OCI-LY7 (cell line): ENCODE measurements around the gene WWOX. TPM values are rescaled to one million over a fixed set of nuclear protein-coding genes. Genes with fewer than 3 reads are reported as not detected.

Source experiments
- BruUV-seq: library from RNA; stranded (reverse); fragments of 400-500 nt; replicated peaks from 2 replicates; lab custom pipeline; 2021; lab: Mats Ljungman, UMichigan
- CTCF ChIA-PET: fragments of 300-600 bp; sonication (Branson Sonifier 250); formaldehyde crosslinking; loops from one replicate; lab custom pipeline; 2022; ENCODE audit warnings: antibody characterized with exemption; ENCODE audit not compliant: unreplicated experiment; lab: Charles Lee
- POLR2A ChIA-PET: fragments of 300-600 bp; sonication (Branson Sonifier 250); formaldehyde crosslinking; loops from one replicate; lab custom pipeline; 2022; ENCODE audit warnings: antibody characterized with exemption; lab: Charles Lee
- DNase-seq: peaks from one replicate; pipeline ENCODE4 v3.0.0-alpha.2; 2015; ENCODE audit warnings: low spot score
- H2AFZ ChIP-seq: fragments of 200-600 bp; sonication (generic), shearing (Covaris generic); 2 replicates; pipeline ENCODE4 v1.6.1; 2014; ENCODE audit warnings: mild to moderate bottlenecking, antibody characterized with exemption, low read length, moderate library complexity
- H3K27ac ChIP-seq: fragments of 200-600 bp; sonication (generic); 2 replicates; pipeline ENCODE4 v1.5.1; 2014; ENCODE audit warnings: mixed run types, low read depth, mild to moderate bottlenecking, moderate library complexity, low read length, inconsistent platforms; ENCODE audit not compliant: poor library complexity, severe bottlenecking
- H3K36me3 ChIP-seq: fragments of 200-600 bp; sonication (generic); 2 replicates; pipeline ENCODE4 v1.6.1; 2014; ENCODE audit warnings: mild to moderate bottlenecking, antibody characterized with exemption, low read length, moderate library complexity, mixed read lengths; ENCODE audit not compliant: insufficient read depth
- H3K4me1 ChIP-seq: fragments of 200-600 bp; sonication (generic); 2 replicates; pipeline ENCODE4 v1.5.1; 2014; ENCODE audit warnings: mild to moderate bottlenecking, low read length; ENCODE audit not compliant: insufficient read depth, poor library complexity, severe bottlenecking
- H3K4me2 ChIP-seq: fragments of 200-600 bp; sonication (generic); 2 replicates; pipeline ENCODE4 v1.6.1; 2014; ENCODE audit warnings: mild to moderate bottlenecking, low read length
- H3K4me3 ChIP-seq: fragments of 200-600 bp; sonication (generic); 2 replicates; pipeline ENCODE4 v1.5.1; 2014; ENCODE audit warnings: mild to moderate bottlenecking, low read depth, low read length; ENCODE audit not compliant: poor library complexity, severe bottlenecking
- H3K79me2 ChIP-seq: fragments of 200-600 bp; sonication (generic); 2 replicates; pipeline ENCODE4 v1.6.1; 2016; ENCODE audit warnings: low read depth, mild to moderate bottlenecking, low read length, moderate library complexity, mixed read lengths; ENCODE audit not compliant: insufficient read depth
- H3K9me2 ChIP-seq: fragments of 200-600 bp; sonication (generic); 2 replicates; pipeline ENCODE4 v1.6.1; 2016; ENCODE audit warnings: mild to moderate bottlenecking, low read length, mixed read lengths; ENCODE audit not compliant: insufficient read depth
- H3K9me3 ChIP-seq: fragments of 200-600 bp; sonication (generic); 2 replicates; pipeline ENCODE4 v1.6.1; 2014; ENCODE audit warnings: mild to moderate bottlenecking, mixed run types, low read length, mixed read lengths
- H4K20me1 ChIP-seq: fragments of 200-600 bp; sonication (generic); 2 replicates; pipeline ENCODE4 v1.6.1; 2014; ENCODE audit warnings: mild to moderate bottlenecking, antibody characterized with exemption, low read length, moderate library complexity, mixed read lengths; ENCODE audit not compliant: insufficient read depth
- CTCF ChIP-seq: fragments of 200-600 bp; sonication (generic); conservative IDR thresholded peaks from 2 replicates; pipeline ENCODE4 v1.5.1; 2014; ENCODE audit warnings: mild to moderate bottlenecking, antibody characterized with exemption, low read length, moderate library complexity, mixed read lengths
- EZH2phosphoT487 ChIP-seq: fragments of 200-600 bp; sonication (generic); IDR thresholded peaks from 2 replicates; pipeline ENCODE4 v1.6.1; 2018; ENCODE audit warnings: low read depth, borderline replicate concordance, mild to moderate bottlenecking, mixed run types, antibody characterized with exemption, low read length, moderate library complexity, mixed read lengths
- intact Hi-C: fragments of 100-400 bp; cut with micrococcal nuclease; formaldehyde crosslinking; loops from one replicate; pipeline ENCODE4 v1.10.0; 2022; ENCODE audit not compliant: unreplicated experiment
- total RNA-seq, 2 experiments: library from RNA; depleted of rRNA in 1 of 2; stranded (reverse); fragments of >200 nt in 1 of 2; shearing (Covaris generic) in 1 of 2; gene quantifications; 2 replicates each; pipeline ENCODE4 v1.2.3, GENCODE V29; 2014 to 2022

WWOX gene
- total RNA-seq, 2 experiments from 2014 or later: 40.2 to 47.6 TPM

GRCh38 chr16:78284326-78284725 is 184.9 kb downstream of the WWOX start:
- Histone ChIP-seq H3K27ac (no peak overlapping the region), H3K9me2 (no peaks in the 10 kb centered on the region), H3K79me2 (no peaks in the 10 kb centered on the region), H3K9me3 (no peaks in the 10 kb centered on the region), H4K20me1 (no peaks in the 10 kb centered on the region), H3K4me1 (no peaks in the 10 kb centered on the region), H3K36me3 (no peaks in the 10 kb centered on the region), H2AFZ (no peak overlapping the region), H3K4me3 (no peak overlapping the region), H3K4me2 (no peak overlapping the region)
- TF ChIP-seq EZH2phosphoT487 (no peak), CTCF (no peak)
- POLR2A ChIA-PET: no interaction called here
- intact Hi-C loops: no loop called here
- BruUV-seq: no TSS peak
- DNase-seq: no peak
- CTCF ChIA-PET: no interaction called here

GRCh38 chr16:78284957-78285434 is 185.5 kb downstream of the WWOX start:
- Histone ChIP-seq H3K27ac (no peak overlapping the region), H4K20me1 (no peaks in the 10 kb centered on the region), H3K4me3 (no peak overlapping the region), H3K4me2 (no peak overlapping the region), H3K9me2 (no peaks in the 10 kb centered on the region), H2AFZ (no peak overlapping the region), H3K36me3 (no peaks in the 10 kb centered on the region), H3K4me1 (no peaks in the 10 kb centered on the region), H3K79me2 (no peaks in the 10 kb centered on the region), H3K9me3 (no peaks in the 10 kb centered on the region)
- ChIA-PET POLR2A (no interaction called here), CTCF (no interaction called here)
- no TSS peak for BruUV-seq
- intact Hi-C loops: no loop called here
- TF ChIP-seq CTCF (no peak), EZH2phosphoT487 (no peak)
- no peak for DNase-seq

- CTCF ChIA-PET: no interaction called here
- Histone ChIP-seq H3K36me3 (no peaks in the 10 kb centered on the region), H3K9me3 (no peaks in the 10 kb centered on the region), H2AFZ (no peak overlapping the region), H3K4me1 (no peaks in the 10 kb centered on the region), H3K9me2 (no peaks in the 10 kb centered on the region), H3K27ac (no peak overlapping the region), H3K79me2 (no peaks in the 10 kb centered on the region), H3K4me3 (no peak overlapping the region), H4K20me1 (no peaks in the 10 kb centered on the region), H3K4me2 (no peak overlapping the region)
- DNase-seq: no peak
- intact Hi-C loops: no loop called here
- TF ChIP-seq CTCF: no peak
- TF ChIP-seq EZH2phosphoT487: no peak
- POLR2A ChIA-PET: interaction anchor here (0.8 kb wide), 1 partner anchor 95 kb away, joined by 7 read pairs; no protein-coding TSS in a partner anchor
- BruUV-seq: no TSS peak
Observed at GRCh38 chr16:78285437-78285922, 186.0 kb downstream of the WWOX start.
